Measurements from ENCODE around the gene GADL1.

- TF ChIP-seq, protein P1, sequence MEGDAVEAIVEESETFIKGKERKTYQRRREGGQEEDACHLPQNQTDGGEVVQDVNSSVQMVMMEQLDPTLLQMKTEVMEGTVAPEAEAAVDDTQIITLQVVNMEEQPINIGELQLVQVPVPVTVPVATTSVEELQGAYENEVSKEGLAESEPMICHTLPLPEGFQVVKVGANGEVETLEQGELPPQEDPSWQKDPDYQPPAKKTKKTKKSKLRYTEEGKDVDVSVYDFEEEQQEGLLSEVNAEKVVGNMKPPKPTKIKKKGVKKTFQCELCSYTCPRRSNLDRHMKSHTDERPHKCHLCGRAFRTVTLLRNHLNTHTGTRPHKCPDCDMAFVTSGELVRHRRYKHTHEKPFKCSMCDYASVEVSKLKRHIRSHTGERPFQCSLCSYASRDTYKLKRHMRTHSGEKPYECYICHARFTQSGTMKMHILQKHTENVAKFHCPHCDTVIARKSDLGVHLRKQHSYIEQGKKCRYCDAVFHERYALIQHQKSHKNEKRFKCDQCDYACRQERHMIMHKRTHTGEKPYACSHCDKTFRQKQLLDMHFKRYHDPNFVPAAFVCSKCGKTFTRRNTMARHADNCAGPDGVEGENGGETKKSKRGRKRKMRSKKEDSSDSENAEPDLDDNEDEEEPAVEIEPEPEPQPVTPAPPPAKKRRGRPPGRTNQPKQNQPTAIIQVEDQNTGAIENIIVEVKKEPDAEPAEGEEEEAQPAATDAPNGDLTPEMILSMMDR (IDR thresholded peaks at IDR 0.05; ENCODE audit: insufficient read depth, low read length, poor library complexity, severe bottlenecking): no peak
- no peak for TF ChIP-seq EZH2phosphoT487 (conservative IDR thresholded peaks at IDR 0.05; ENCODE audit: low read length)
These were observed 75.2 kb downstream of the GADL1 start for GRCh38 chr3:30819067-30819798.
